AG09309 (cell line): Measurements from ENCODE around the gene KDF1.

ENCODE experiments used
- DNase-seq: peaks from one replicate; pipeline ENCODE4 v3.0.0-alpha.2; 2010; ENCODE audit warnings: low read depth
- H3K4me3 ChIP-seq: 2 replicates; pipeline ENCODE4 v1.5.1; 2011; ENCODE audit warnings: mild to moderate bottlenecking, low read depth, low read length, moderate library complexity; ENCODE audit not compliant: control insufficient read depth
- CTCF ChIP-seq: IDR thresholded peaks from 2 replicates; pipeline ENCODE4 v1.5.1; 2011; ENCODE audit warnings: mild to moderate bottlenecking, low read depth, low read length, inconsistent platforms; ENCODE audit not compliant: insufficient read depth, control insufficient read depth; ENCODE audit errors: missing control alignments

KDF1 gene

DNA sequence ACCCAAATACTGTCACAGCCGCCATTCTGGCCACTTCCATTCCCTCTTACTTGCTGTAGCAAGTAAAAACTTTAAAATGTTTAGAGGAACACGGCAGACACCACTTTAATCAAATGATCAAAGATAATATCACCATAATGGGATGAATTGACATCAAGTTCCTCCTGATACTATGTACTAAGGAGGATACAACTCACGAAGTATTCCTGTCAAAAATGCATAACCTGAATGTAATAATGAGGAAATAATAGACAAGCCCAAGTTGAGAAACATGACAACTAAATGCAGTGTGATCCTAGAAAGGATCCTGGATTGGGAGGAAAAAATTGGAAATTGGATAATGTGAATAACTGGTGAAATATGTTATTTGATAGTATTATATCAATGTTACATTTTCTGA is 3.9 kb downstream of the KDF1 start:
- no peak overlapping the region for H3K4me3 ChIP-seq
- no peak for DNase-seq
- TF ChIP-seq CTCF, result no peak

DNA sequence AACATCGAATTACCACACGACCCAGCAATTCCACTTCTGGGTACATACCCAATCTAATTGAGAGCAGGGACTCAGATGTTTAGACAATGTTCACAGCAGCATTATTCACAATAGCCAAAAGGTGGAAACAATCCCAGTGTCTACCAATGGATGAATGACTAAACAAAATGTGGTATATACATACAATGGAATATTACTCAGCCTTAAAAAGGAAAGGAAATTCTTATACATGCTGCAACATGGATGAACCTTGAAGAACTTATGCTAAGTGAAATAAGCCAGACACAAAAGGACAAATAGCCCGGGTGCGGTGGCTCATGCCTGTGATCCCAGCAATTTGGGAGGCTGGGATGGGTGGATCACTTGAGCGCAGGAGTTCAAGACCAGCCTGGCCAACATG is 6.9 kb downstream of the KDF1 start:
- DNase-seq, result no peak
- H3K4me3 ChIP-seq, result no peak overlapping the region
- no peak for TF ChIP-seq CTCF

GRCh38 chr1:26951821-26952497 is 8.3 kb downstream of the KDF1 start:
- TF ChIP-seq CTCF, result no peak
- H3K4me3 ChIP-seq, result no peak overlapping the region
- no peak for DNase-seq

DNA sequence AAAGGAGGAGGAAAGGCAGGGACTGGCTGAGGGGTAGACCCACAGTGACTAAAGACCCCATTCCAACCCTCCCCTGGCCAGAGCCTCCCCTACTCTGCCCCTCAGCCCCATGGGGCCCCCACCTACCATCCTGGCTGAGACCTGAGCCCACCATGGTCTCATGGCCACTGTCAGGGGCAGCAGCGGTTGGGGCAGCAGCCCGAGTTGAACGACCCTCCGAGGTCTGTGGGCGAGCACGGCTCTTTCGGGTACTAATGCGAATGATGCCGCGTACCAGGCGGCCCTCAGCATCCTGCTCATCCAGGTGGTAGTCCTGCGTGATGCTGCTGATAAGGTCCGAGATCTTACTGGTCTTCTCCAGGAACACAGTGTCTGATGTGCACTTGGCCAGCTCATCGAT is 9.1 kb downstream of the KDF1 start:
- TF ChIP-seq CTCF, result no peak
- no peak overlapping the region for H3K4me3 ChIP-seq

GRCh38 chr1:26950602-26951001 is 9.7 kb downstream of the KDF1 start:
- no peak for DNase-seq
- no peak overlapping the region for H3K4me3 ChIP-seq
- TF ChIP-seq CTCF, result no peak

More for the DNA sequence above, 9.1 kb downstream of the KDF1 start:
- DNase-seq, result no peak

GRCh38 chr1:26949926-26950319 is 10.3 kb downstream of the KDF1 start:
- no peak overlapping the region for H3K4me3 ChIP-seq
- no peak for TF ChIP-seq CTCF
- DNase-seq, result no peak
